HCT116 (cell line): Measurements from ENCODE around the gene ZNF593. TPM values are rescaled to one million over a fixed set of nuclear protein-coding genes. Genes with fewer than 3 reads are reported as not detected.
A peak's percentile ranks its signal among the peaks of the same experiment; 100 is the strongest.

Experiments used
- ATAC-seq: fragments of 200-7000 bp; cut with Tn5 transposase; 2 replicates; pipeline ENCODE4 v1.9.1; 2020; ENCODE audit warnings: mild to moderate bottlenecking, moderate library complexity
- BruUV-seq: library from RNA; stranded (reverse); fragments of 400-500 nt; replicated peaks from 2 replicates; lab custom pipeline; 2021; lab: Mats Ljungman, UMichigan
- CTCF ChIA-PET: fragments of 300-600 bp; sonication (Branson Sonifier 250); formaldehyde crosslinking; loops from one replicate; lab custom pipeline; 2021; ENCODE audit warnings: antibody characterized with exemption; lab: Charles Lee
- POLR2A ChIA-PET: fragments of 300-600, 350-600 bp; sonication (Branson Sonifier 250); formaldehyde crosslinking; loops from one replicate; lab custom pipeline; 2021; ENCODE audit warnings: antibody characterized with exemption; lab: Charles Lee
- RAD21 ChIA-PET, 2 experiments: fragments of 300-600 bp; sonication (Branson Sonifier 250); formaldehyde crosslinking; loops; one replicate each; lab custom pipeline; 2023; ENCODE audit warnings: low total read pairs in 2 of 2; ENCODE audit not compliant: uncharacterized antibody in 2 of 2, unreplicated experiment in 2 of 2, low non-redundant PET in 1 of 2; lab: Charles Lee
- DNase-seq: peaks from one replicate; pipeline ENCODE4 v3.0.0-alpha.2; 2010; ENCODE audit warnings: low read depth, low spot score
- H2AFZ ChIP-seq: fragments of 200-600 bp; shearing (Covaris generic), sonication (generic); 2 replicates; pipeline ENCODE4 v1.6.1; 2017; ENCODE audit warnings: low read depth, mixed run types, mixed read lengths, antibody characterized with exemption, low read length; ENCODE audit not compliant: poor library complexity, severe bottlenecking
- H3K27ac ChIP-seq: 2 replicates; pipeline ENCODE4 v1.5.1; 2012; ENCODE audit warnings: low read depth, low read length
- H3K27me3 ChIP-seq: fragments of 200-600 bp; sonication (generic); 2 replicates; pipeline ENCODE4 v1.6.1; 2016; ENCODE audit warnings: mixed run types, low read length, mixed read lengths; ENCODE audit not compliant: insufficient read depth
- H3K36me3 ChIP-seq, 2 experiments: fragments of 200-500 bp in 1 of 2; fragments of 200-600 bp in 1 of 2; sonication (Bioruptor generic) in 1 of 2; sonication (generic) in 1 of 2; 2 replicates each; pipeline versions ENCODE4 v1.5.1 to v1.6.1; 2014 to 2016; ENCODE audit warnings: low read length in 2 of 2, inconsistent platforms in 1 of 2, mixed read lengths in 1 of 2, mixed run types in 1 of 2; ENCODE audit not compliant: insufficient read depth in 2 of 2, control insufficient read depth in 1 of 2
- H3K4me1 ChIP-seq, 2 experiments: fragments of 200-600 bp in 1 of 2; sonication (generic) in 1 of 2; 2 replicates each; pipeline versions ENCODE4 v1.5.1 to v1.6.1; 2012 to 2017; ENCODE audit warnings: low read length in 2 of 2, inconsistent platforms in 1 of 2, mild to moderate bottlenecking in 1 of 2, mixed read lengths in 1 of 2, mixed run types in 1 of 2, moderate library complexity in 1 of 2; ENCODE audit not compliant: insufficient read depth in 2 of 2, control insufficient read depth in 1 of 2
- H3K4me2 ChIP-seq: fragments of 200-600 bp; sonication (generic); 2 replicates; pipeline ENCODE4 v1.6.1; 2017; ENCODE audit warnings: mixed run types, low read length, mixed read lengths
- H3K4me3 ChIP-seq, 2 experiments: fragments of 200-600 bp in 1 of 2; sonication (generic) in 1 of 2; replicated peaks in 1 of 2; 2 replicates each; pipeline ENCODE4 v1.5.1; 2011 to 2016; ENCODE audit warnings: low read length in 2 of 2, control low read depth in 1 of 2, low read depth in 1 of 2, mild to moderate bottlenecking in 1 of 2, mixed read lengths in 1 of 2, mixed run types in 1 of 2
- H3K79me2 ChIP-seq: fragments of 200-600 bp; sonication (generic); 2 replicates; pipeline ENCODE4 v1.6.1; 2017; ENCODE audit warnings: mild to moderate bottlenecking, mixed run types, low read length, moderate library complexity, mixed read lengths; ENCODE audit not compliant: insufficient read depth
- H3K9ac ChIP-seq: fragments of 200-600 bp; sonication (generic); 2 replicates; pipeline ENCODE4 v1.6.1; 2016; ENCODE audit warnings: low read length, mixed read lengths
- H3K9me2 ChIP-seq: fragments of 200-600 bp; sonication (generic), shearing (Covaris generic); 2 replicates; pipeline ENCODE4 v1.6.1; 2017; ENCODE audit warnings: mixed run types, mild to moderate bottlenecking, moderate library complexity; ENCODE audit not compliant: insufficient read depth
- H3K9me3 ChIP-seq, 2 experiments: fragments of 200-500 bp in 1 of 2; fragments of 200-600 bp in 1 of 2; sonication (Bioruptor generic) in 1 of 2; sonication (generic) in 1 of 2; 2 replicates each; pipeline ENCODE4 v1.6.1; 2014 to 2017; ENCODE audit warnings: low read length in 2 of 2, mixed read lengths in 2 of 2, inconsistent platforms in 1 of 2, low read depth in 1 of 2, mild to moderate bottlenecking in 1 of 2, mixed run types in 1 of 2, moderate library complexity in 1 of 2; ENCODE audit not compliant: control insufficient read depth in 1 of 2, insufficient read depth in 1 of 2
- H4K20me1 ChIP-seq: fragments of 200-600 bp; sonication (generic), shearing (Covaris generic); 2 replicates; pipeline ENCODE4 v1.6.1; 2017; ENCODE audit warnings: mixed run types, mild to moderate bottlenecking, moderate library complexity; ENCODE audit not compliant: insufficient read depth
- CBX3 ChIP-seq: IDR thresholded peaks from 2 replicates; pipeline ENCODE4 v1.6.1; 2012; ENCODE audit warnings: low read depth
- CEBPB ChIP-seq: IDR thresholded peaks from 2 replicates; pipeline ENCODE4 v1.6.1; 2012; ENCODE audit warnings: low read depth
- EGR1 ChIP-seq: IDR thresholded peaks from 2 replicates; pipeline ENCODE4 v1.6.1; 2012; ENCODE audit warnings: low read depth
- EZH2 ChIP-seq: fragments of 200-600 bp; sonication (generic); IDR thresholded peaks from 2 replicates; pipeline ENCODE4 v1.6.1; 2017; ENCODE audit warnings: antibody characterized with exemption, mixed run types
- POLR2A ChIP-seq: IDR thresholded peaks from 2 replicates; pipeline ENCODE4 v1.7.0; 2011; ENCODE audit warnings: borderline replicate concordance; ENCODE audit not compliant: insufficient read depth, insufficient read length; ENCODE audit errors: extremely low read depth
- SP1 ChIP-seq: IDR thresholded peaks from 2 replicates; pipeline ENCODE4 v1.6.1; 2012; ENCODE audit warnings: low read depth
- SRF ChIP-seq: IDR thresholded peaks from 2 replicates; pipeline ENCODE4 v1.6.1; 2012; ENCODE audit warnings: low read depth
- TCF7L2 ChIP-seq: IDR thresholded peaks from 2 replicates; pipeline ENCODE4 v1.7.0; 2011; ENCODE audit warnings: borderline replicate concordance, inconsistent platforms; ENCODE audit not compliant: insufficient read depth, insufficient read length; ENCODE audit errors: extremely low read depth
- YY1 ChIP-seq: IDR thresholded peaks from 2 replicates; pipeline ENCODE4 v1.6.1; 2011; ENCODE audit warnings: low read length, low read depth, moderate library complexity, mild to moderate bottlenecking; ENCODE audit not compliant: insufficient replicate concordance; ENCODE audit errors: extremely low read depth
- intact Hi-C: fragments of 100-400 bp; cut with micrococcal nuclease; formaldehyde crosslinking; loops from 2 replicates; pipeline ENCODE4 v1.10.0; 2022
- total RNA-seq: library from RNA; stranded (reverse); gene quantifications from one replicate; pipeline ENCODE4 v1.2.1, GENCODE V29; 2021; ENCODE audit not compliant: unreplicated experiment
- TF ChIP-seq, protein P1 (sequence below): IDR thresholded peaks from 2 replicates; pipeline ENCODE4 v1.6.1; 2012
- TF ChIP-seq, protein P2 (sequence below): IDR thresholded peaks from 2 replicates; pipeline ENCODE4 v1.6.1; 2012
- TF ChIP-seq, protein P3 (sequence below), 3 experiments: fragments of 200-600 bp in 1 of 3; sonication (generic) in 1 of 3; IDR thresholded peaks in 2 of 3; conservative IDR thresholded peaks in 1 of 3; 2 replicates each; pipeline ENCODE4 v1.5.1; 2012 to 2017; ENCODE audit warnings: low read depth in 2 of 3, low read length in 2 of 3, antibody characterized with exemption in 1 of 3, borderline replicate concordance in 1 of 3, control low read depth in 1 of 3, mild to moderate bottlenecking in 1 of 3, mixed read lengths in 1 of 3, mixed run types in 1 of 3, moderate library complexity in 1 of 3; ENCODE audit not compliant: insufficient read depth in 1 of 3

The ZNF593 gene
- total RNA-seq, 1 experiment from 2014 or later: 62.4 TPM

DNA sequence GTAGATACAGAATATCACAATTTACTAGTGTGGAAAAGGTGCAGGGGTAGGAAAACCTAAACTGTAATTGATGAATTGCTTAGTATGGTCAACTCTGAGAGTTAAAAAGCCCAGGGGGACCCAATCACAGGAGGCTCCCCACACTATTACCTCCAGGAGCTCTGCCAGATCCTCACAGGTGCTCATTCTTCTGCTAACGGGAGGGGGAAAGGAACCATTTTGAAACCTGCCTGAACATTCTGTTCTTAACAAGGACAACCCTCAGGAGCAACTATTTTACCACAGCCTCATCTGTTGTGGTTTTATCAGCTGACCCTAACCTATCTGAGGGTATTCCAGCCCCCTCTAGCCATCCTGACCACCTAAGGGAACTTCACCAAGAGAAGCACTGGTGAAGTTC, 39.0 kb upstream of the ZNF593 start:
- CTCF ChIA-PET: no interaction called here
- no peaks in the 10 kb centered on the region for H4K20me1 ChIP-seq
- RAD21 ChIA-PET: interaction anchor here (0.8 to 1.0 kb wide), 2 partner anchors 26 to 286 kb away, joined by 3 to 4 read pairs; no protein-coding TSS in a partner anchor

DNA sequence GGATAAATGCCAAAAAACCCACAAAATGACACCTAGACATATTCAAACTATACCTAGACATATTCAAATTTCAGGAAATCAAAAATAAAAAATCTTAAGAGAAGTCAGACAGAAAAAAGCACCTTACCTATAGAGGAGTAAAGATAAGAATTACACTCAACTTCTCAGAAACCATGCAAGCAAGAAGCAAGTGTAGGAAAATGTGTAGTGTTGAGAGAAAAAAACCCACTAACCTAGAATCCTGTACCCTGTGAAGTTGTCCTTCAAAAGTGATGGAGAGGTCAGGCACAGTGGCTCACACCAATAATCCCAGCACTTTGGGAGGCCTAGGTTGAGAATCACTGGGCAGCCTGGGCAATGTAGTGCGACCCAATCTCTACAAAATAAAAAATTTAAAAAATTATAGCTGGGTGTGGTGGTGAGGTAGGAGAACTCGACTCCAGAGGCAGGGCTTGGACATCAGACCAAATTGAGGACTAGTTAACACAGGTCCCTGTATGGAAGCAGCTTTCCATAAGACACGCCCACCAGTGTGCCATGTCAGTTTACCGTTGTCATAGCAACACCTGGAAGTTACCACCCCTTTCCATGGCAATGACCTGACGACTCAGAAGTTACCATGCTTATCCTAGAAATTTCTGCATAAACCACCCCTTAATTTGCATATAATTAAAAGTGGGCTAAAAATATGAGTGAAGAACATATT, 37.4 kb upstream of the ZNF593 start:
- DNase-seq (no peak), ATAC-seq (peak; percentile 74)
- POLR2A ChIA-PET: no interaction called here
- no peak overlapping the region for H3K4me2 ChIP-seq
- H3K9ac ChIP-seq: no peak overlapping the region
- no peaks in the 10 kb centered on the region for H3K79me2 ChIP-seq
- CTCF ChIA-PET: no interaction called here
- no TSS peak for BruUV-seq
- RAD21 ChIA-PET: no interaction called here
- 0 out of 2 replicates have a peak, but pooled peaks cover 3% of the 10 kb centered on the region for H3K9me2 ChIP-seq
- H3K27ac ChIP-seq: no peak overlapping the region
- H3K9me3 ChIP-seq: no peaks in the 10 kb centered on the region
- no peaks in the 10 kb centered on the region for H3K36me3 ChIP-seq
- H4K20me1 ChIP-seq: no peaks in the 10 kb centered on the region
- intact Hi-C loops: no loop called here
- H3K4me3 ChIP-seq: no peak overlapping the region
- H3K4me1 ChIP-seq: peaks cover 0 to 5% of the 10 kb centered on the region in 2 experiments; a peak in 1 of 4 replicates
- no peak overlapping the region for H2AFZ ChIP-seq
- TF ChIP-seq, protein P1, sequence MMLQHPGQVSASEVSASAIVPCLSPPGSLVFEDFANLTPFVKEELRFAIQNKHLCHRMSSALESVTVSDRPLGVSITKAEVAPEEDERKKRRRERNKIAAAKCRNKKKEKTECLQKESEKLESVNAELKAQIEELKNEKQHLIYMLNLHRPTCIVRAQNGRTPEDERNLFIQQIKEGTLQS: no peak
- TF ChIP-seq POLR2A: no peak
- TF ChIP-seq, protein P2, sequence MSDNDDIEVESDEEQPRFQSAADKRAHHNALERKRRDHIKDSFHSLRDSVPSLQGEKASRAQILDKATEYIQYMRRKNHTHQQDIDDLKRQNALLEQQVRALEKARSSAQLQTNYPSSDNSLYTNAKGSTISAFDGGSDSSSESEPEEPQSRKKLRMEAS: no peak
- TF ChIP-seq TCF7L2: no peak
- TF ChIP-seq SP1: no peak
- TF ChIP-seq EZH2: no peak
- TF ChIP-seq, protein P3, sequence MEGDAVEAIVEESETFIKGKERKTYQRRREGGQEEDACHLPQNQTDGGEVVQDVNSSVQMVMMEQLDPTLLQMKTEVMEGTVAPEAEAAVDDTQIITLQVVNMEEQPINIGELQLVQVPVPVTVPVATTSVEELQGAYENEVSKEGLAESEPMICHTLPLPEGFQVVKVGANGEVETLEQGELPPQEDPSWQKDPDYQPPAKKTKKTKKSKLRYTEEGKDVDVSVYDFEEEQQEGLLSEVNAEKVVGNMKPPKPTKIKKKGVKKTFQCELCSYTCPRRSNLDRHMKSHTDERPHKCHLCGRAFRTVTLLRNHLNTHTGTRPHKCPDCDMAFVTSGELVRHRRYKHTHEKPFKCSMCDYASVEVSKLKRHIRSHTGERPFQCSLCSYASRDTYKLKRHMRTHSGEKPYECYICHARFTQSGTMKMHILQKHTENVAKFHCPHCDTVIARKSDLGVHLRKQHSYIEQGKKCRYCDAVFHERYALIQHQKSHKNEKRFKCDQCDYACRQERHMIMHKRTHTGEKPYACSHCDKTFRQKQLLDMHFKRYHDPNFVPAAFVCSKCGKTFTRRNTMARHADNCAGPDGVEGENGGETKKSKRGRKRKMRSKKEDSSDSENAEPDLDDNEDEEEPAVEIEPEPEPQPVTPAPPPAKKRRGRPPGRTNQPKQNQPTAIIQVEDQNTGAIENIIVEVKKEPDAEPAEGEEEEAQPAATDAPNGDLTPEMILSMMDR (IDR thresholded peaks at IDR 0.05 in 2 of 3, conservative IDR thresholded peaks at IDR 0.05 in 1 of 3; ENCODE audit: borderline replicate concordance in 1 of 3, insufficient read depth in 1 of 3, low read depth in 2 of 3, low read length in 2 of 3): no peak
- TF ChIP-seq CEBPB: no peak
- no peak for TF ChIP-seq YY1
- TF ChIP-seq CBX3: no peak
- no peaks in the 10 kb centered on the region for H3K27me3 ChIP-seq

More for the DNA sequence above, 39.0 kb upstream of the ZNF593 start:
- H3K9me2 ChIP-seq: 0 out of 2 replicates have a peak, but pooled peaks cover 3% of the 10 kb centered on the region
- no peaks in the 10 kb centered on the region for H3K27me3 ChIP-seq
- H3K36me3 ChIP-seq: no peaks in the 10 kb centered on the region
- no peak overlapping the region for H3K4me2 ChIP-seq
- no peaks in the 10 kb centered on the region for H3K79me2 ChIP-seq
- POLR2A ChIA-PET: no interaction called here
- H3K4me3 ChIP-seq: no peak overlapping the region
- ATAC-seq (no peak), DNase-seq (no peak)
- H3K27ac ChIP-seq: no peak overlapping the region
- H3K9ac ChIP-seq: no peak overlapping the region
- BruUV-seq: no TSS peak
- TF ChIP-seq SRF (no peak), CEBPB (no peak), EGR1 (no peak)
- H3K4me1 ChIP-seq: peaks cover 0 to 13% of the 10 kb centered on the region in 2 experiments; a peak in 2 of 4 replicates
- intact Hi-C loops: no loop called here
- H3K9me3 ChIP-seq: no peaks in the 10 kb centered on the region
- H2AFZ ChIP-seq: peak overlapping the region; percentile 68
